ENCODE measurements around the gene NEK11.
A peak's percentile ranks its signal among the peaks of the same experiment; 100 is the strongest.

NEK11 gene

GRCh38 chr3:131231710-131232389, 205.2 kb downstream of the NEK11 start:
- Mint-ChIP-seq H3K27me3 (no peaks in the 10 kb centered on the region), H3K27ac (no peak overlapping the region), H3K4me3 (no peak overlapping the region), H3K36me3 (ENCODE audit: insufficient read depth) (no peaks in the 10 kb centered on the region), H3K4me1 (ENCODE audit: low read depth in 2 of 2) (no peaks in the 10 kb centered on the region), H3K9me3 (no peaks in the 10 kb centered on the region)
- ATAC-seq (replicated peaks) (no peak), DNase-seq (no peak)

GRCh38 chr3:131232711-131233267, 206.1 kb downstream of the NEK11 start:
- Mint-ChIP-seq H3K27me3 (peaks cover 0 to under 1% of the 10 kb centered on the region in 2 donors), H3K9me3 (no peaks in the 10 kb centered on the region), H3K36me3 (ENCODE audit: insufficient read depth) (no peaks in the 10 kb centered on the region), H3K4me1 (ENCODE audit: low read depth in 2 of 2) (no peaks in the 10 kb centered on the region), H3K27ac (peak overlapping the region in 1 of 2 donors; percentile 13), H3K4me3 (no peak overlapping the region)
- DNase-seq (no peak), ATAC-seq (replicated peaks) (no peak)

GRCh38 chr3:131233900-131234668, 207.4 kb downstream of the NEK11 start:
- Mint-ChIP-seq H3K27ac (no peak overlapping the region), H3K4me3 (no peak overlapping the region), H3K36me3 (ENCODE audit: insufficient read depth) (no peaks in the 10 kb centered on the region), H3K9me3 (no peaks in the 10 kb centered on the region), H3K27me3 (peaks cover 0 to 7% of the 10 kb centered on the region in 2 donors), H3K4me1 (ENCODE audit: low read depth in 2 of 2) (no peaks in the 10 kb centered on the region)
- DNase-seq: no peak
- no peak for ATAC-seq (replicated peaks)

- Mint-ChIP-seq H3K4me3 (no peak overlapping the region), H3K27ac (no peak overlapping the region), H3K9me3 (no peaks in the 10 kb centered on the region), H3K36me3 (ENCODE audit: insufficient read depth) (no peaks in the 10 kb centered on the region), H3K4me1 (ENCODE audit: low read depth in 2 of 2) (no peaks in the 10 kb centered on the region), H3K27me3 (peaks cover 0 to 7% of the 10 kb centered on the region in 2 donors)
- no peak for ATAC-seq (replicated peaks)
- DNase-seq: no peak
These were observed 209.7 kb downstream of the NEK11 start for GRCh38 chr3:131236421-131236820.

DNA sequence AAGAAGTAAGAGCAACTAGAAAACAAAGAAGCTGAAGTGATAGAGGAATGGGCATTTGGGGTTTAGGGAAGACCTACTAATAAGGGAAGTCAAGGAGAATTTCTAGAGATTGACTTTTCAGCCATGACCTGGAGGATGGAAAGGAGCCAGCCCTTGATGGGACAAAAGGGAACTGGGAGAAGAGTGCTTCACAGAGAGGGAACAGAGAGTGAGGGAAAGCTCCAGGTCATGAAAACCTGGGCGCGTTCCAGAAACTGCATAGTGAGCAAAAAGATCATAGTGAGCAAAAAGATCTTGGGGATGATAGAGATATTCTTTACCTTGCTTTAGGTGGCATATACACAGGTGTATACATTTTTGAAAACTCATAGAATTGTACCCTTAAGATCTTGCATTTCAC, 211.8 kb downstream of the NEK11 start:
- Mint-ChIP-seq H3K4me1 (ENCODE audit: low read depth in 2 of 2) (no peaks in the 10 kb centered on the region), H3K4me3 (no peak overlapping the region), H3K27ac (no peak overlapping the region), H3K9me3 (no peaks in the 10 kb centered on the region), H3K36me3 (ENCODE audit: insufficient read depth) (no peaks in the 10 kb centered on the region), H3K27me3 (peaks cover 0 to 7% of the 10 kb centered on the region in 2 donors)
- no peak for ATAC-seq (replicated peaks)
- DNase-seq: no peak

GRCh38 chr3:131239267-131239666, 212.6 kb downstream of the NEK11 start:
- DNase-seq (no peak), ATAC-seq (replicated peaks) (no peak)
- Mint-ChIP-seq H3K4me3 (no peak overlapping the region), H3K36me3 (ENCODE audit: insufficient read depth) (no peaks in the 10 kb centered on the region), H3K9me3 (no peaks in the 10 kb centered on the region), H3K27me3 (peaks cover 0 to 7% of the 10 kb centered on the region in 2 donors), H3K27ac (no peak overlapping the region), H3K4me1 (ENCODE audit: low read depth in 2 of 2) (no peaks in the 10 kb centered on the region)

DNA sequence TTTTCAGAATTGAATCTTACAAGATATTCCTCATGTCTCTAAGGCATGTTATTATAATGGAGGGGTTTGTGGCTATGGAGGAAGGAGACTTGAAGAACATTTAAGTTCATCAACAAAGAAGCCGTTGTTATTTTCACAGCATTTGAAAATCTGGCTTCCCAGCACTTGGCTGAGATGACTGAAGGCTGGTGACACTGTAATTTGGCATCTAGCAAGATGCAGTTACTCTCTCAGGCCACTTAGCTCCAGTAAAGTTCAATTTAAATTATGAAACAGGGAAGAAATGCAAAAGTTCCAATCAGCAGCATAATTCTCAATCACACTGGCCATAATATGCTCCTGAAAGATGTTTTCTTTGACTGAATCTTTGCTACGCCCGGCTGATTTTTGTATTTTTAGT, 215.5 kb downstream of the NEK11 start:
- Mint-ChIP-seq H3K4me1 (ENCODE audit: low read depth in 2 of 2) (no peaks in the 10 kb centered on the region), H3K36me3 (ENCODE audit: insufficient read depth) (no peaks in the 10 kb centered on the region), H3K27me3 (peaks cover 8 to 15% of the 10 kb centered on the region in 2 donors), H3K4me3 (no peak overlapping the region), H3K27ac (no peak overlapping the region), H3K9me3 (no peaks in the 10 kb centered on the region)
- ATAC-seq (replicated peaks) (no peak), DNase-seq (no peak)

GRCh38 chr3:131250466-131250865, 223.8 kb downstream of the NEK11 start:
- H3K9me3 Mint-ChIP-seq: peaks cover 5 to 12% of the 10 kb centered on the region in 2 donors
- no peak overlapping the region for H3K4me3 Mint-ChIP-seq
- H3K27ac Mint-ChIP-seq: no peak overlapping the region
- no peaks in the 10 kb centered on the region for H3K36me3 Mint-ChIP-seq (ENCODE audit: insufficient read depth)
- DNase-seq (no peak), ATAC-seq (replicated peaks) (no peak)
- H3K27me3 Mint-ChIP-seq: peaks cover 30 to 44% of the 10 kb centered on the region in 2 donors
- H3K4me1 Mint-ChIP-seq (ENCODE audit: low read depth in 2 of 2): no peaks in the 10 kb centered on the region

- Mint-ChIP-seq H3K4me1 (ENCODE audit: low read depth in 2 of 2) (no peaks in the 10 kb centered on the region), H3K4me3 (no peak overlapping the region), H3K27me3 (peaks cover 0 to 5% of the 10 kb centered on the region in 2 donors), H3K36me3 (ENCODE audit: insufficient read depth) (no peaks in the 10 kb centered on the region), H3K27ac (no peak overlapping the region), H3K9me3 (peaks cover 0 to 3% of the 10 kb centered on the region in 2 donors)
- ATAC-seq (replicated peaks): no peak
- no peak for DNase-seq
These were observed 233.8 kb downstream of the NEK11 start for GRCh38 chr3:131260525-131260924.

DNA sequence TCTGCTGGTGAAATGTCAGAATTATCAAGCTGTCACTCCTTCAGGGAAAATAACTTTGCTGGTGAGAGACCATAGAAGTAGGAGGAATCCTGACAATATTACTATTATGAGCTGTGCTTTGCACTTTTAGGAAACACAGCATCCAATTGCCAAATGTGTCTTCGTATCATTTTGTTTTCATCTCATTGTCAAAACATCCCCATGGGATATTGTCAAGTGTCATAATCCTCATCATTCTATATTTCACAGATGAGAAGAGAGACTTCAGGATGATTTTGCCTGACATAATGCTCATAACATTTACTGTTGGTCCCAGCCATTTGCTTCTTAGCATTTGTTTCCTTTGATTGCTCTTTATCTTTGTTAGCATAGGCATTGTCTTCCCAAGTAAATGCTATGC, 234.4 kb downstream of the NEK11 start:
- no peak overlapping the region for H3K4me3 Mint-ChIP-seq
- H3K27me3 Mint-ChIP-seq: peaks cover 0 to 2% of the 10 kb centered on the region in 2 donors
- H3K36me3 Mint-ChIP-seq (ENCODE audit: insufficient read depth): no peaks in the 10 kb centered on the region
- ATAC-seq (replicated peaks) (no peak), DNase-seq (no peak)
- no peak overlapping the region for H3K27ac Mint-ChIP-seq
- no peaks in the 10 kb centered on the region for H3K4me1 Mint-ChIP-seq (ENCODE audit: low read depth in 2 of 2)
- H3K9me3 Mint-ChIP-seq: peaks cover 0 to 3% of the 10 kb centered on the region in 2 donors

- H3K4me3 Mint-ChIP-seq: no peak overlapping the region
- no peak for ATAC-seq (replicated peaks)
- no peaks in the 10 kb centered on the region for H3K9me3 Mint-ChIP-seq
- no peaks in the 10 kb centered on the region for H3K36me3 Mint-ChIP-seq (ENCODE audit: insufficient read depth)
- H3K27me3 Mint-ChIP-seq: no peaks in the 10 kb centered on the region
- H3K4me1 Mint-ChIP-seq (ENCODE audit: low read depth in 2 of 2): no peaks in the 10 kb centered on the region
- H3K27ac Mint-ChIP-seq: no peak overlapping the region
- no peak for DNase-seq
These were observed 248.9 kb downstream of the NEK11 start for GRCh38 chr3:131275556-131275955.

- no peaks in the 10 kb centered on the region for H3K36me3 Mint-ChIP-seq (ENCODE audit: insufficient read depth)
- no peaks in the 10 kb centered on the region for H3K27me3 Mint-ChIP-seq
- H3K4me3 Mint-ChIP-seq: no peak overlapping the region
- ATAC-seq (replicated peaks): no peak
- H3K27ac Mint-ChIP-seq: no peak overlapping the region
- H3K4me1 Mint-ChIP-seq (ENCODE audit: low read depth in 2 of 2): no peaks in the 10 kb centered on the region
- no peak for DNase-seq
- H3K9me3 Mint-ChIP-seq: no peaks in the 10 kb centered on the region
These were observed 251.3 kb downstream of the NEK11 start for GRCh38 chr3:131277836-131278497.

DNA sequence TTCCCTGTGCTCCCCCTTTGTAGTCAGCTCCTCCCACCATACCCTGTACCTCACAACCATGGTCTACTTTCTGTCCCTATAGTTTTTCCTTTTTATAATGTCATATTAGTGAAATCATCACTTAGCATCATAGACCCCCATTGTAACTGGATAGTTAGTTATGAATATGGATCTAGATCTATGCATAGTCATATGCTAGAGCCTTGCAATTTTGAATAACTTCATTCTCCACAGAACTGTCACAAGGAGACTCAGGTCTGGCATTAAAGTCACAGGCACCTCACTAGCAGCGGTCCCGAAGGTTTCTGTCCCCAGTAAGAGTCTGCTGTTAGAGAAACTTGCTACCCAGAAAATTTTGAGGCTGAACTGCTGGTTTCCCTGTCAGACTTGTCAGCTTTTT, 252.9 kb downstream of the NEK11 start:
- Mint-ChIP-seq H3K4me3 (no peak overlapping the region), H3K9me3 (no peaks in the 10 kb centered on the region), H3K27me3 (no peaks in the 10 kb centered on the region), H3K4me1 (ENCODE audit: low read depth in 2 of 2) (no peaks in the 10 kb centered on the region), H3K36me3 (ENCODE audit: insufficient read depth) (no peaks in the 10 kb centered on the region), H3K27ac (no peak overlapping the region)
- ATAC-seq (replicated peaks): no peak
- no peak for DNase-seq

All from effector memory CD8-positive, alpha-beta T cell (primary cell).